ENCODE data around the gene MMP11.

The MMP11 gene

DNA sequence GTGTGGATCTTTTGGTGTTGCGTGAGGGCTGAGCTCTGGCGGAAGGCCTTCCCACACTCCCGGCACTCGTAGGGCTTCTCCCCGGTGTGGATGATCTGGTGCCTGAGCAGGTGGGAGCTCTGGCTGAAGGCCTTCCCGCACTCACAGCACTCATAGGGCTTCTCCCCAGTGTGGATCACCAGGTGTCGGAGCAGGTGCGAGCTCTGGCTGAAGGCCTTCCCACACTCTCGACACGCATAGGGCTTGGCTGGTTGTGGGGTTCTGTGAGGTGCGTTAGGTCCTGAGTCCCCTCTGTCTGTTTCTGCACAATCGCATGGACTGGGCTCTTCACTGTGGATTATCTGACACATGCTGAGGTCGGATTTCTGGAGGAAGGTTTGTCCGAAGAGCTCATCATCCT lies 28.2 kb upstream of the MMP11 start:
- no peak overlapping the region for H3K4me3 ChIP-seq (ENCODE audit: low read depth, low read length)
- no peak for TF ChIP-seq CTCF (IDR thresholded peaks at IDR 0.05; ENCODE audit: insufficient read depth, low read depth, low read length, missing control alignments)
- no peak for DNase-seq (ENCODE audit: low read depth)

GRCh38 chr22:23745791-23746190 lies 26.9 kb upstream of the MMP11 start:
- no peak for DNase-seq (ENCODE audit: low read depth)
- TF ChIP-seq CTCF (IDR thresholded peaks at IDR 0.05; ENCODE audit: insufficient read depth, low read depth, low read length, missing control alignments): no peak
- H3K4me3 ChIP-seq (ENCODE audit: low read depth, low read length): no peak overlapping the region

DNA sequence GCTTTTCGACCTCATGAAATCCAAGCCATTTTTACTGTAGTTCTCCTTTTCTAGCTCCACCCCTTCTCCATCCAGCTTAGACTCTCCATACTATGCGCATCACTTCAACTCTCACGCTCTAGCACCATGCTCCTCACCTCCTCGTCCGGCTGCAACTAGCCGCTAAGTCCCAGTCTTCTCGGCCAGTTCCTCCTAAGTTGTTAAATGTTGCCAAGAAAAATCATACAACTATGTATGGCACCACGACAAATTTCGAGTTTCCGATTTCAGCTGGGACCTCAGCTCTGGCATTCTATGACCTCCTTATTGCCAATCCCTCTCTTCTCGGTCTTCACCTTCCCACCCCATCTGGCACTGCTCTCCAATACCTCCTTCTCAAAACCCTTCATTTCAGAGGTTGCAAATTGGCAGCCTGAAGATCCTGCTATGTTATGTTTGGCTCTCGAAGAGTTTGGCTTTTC lies 22.8 kb upstream of the MMP11 start:
- TF ChIP-seq CTCF (IDR thresholded peaks at IDR 0.05; ENCODE audit: insufficient read depth, low read depth, low read length, missing control alignments): no peak
- no peak for DNase-seq (ENCODE audit: low read depth)
- H3K4me3 ChIP-seq (ENCODE audit: low read depth, low read length): peak overlapping the region; percentile 85; the same call in 1 of the 2 replicates

DNA sequence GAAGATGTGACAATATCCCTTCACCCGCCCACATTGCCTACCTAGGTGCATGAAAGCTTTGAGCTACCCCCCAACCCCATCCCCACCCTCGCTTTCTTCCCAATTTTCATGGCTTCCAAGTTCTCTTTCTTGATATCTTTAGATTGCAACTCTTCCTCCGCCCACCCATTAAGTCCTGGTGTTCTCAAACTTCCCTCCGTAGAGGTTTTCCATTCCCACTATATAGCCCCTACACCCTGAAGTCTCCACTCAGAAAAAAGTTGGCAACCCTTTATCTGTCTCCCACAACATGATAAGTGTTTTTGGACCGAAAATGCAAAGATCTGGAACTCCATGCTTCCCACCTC lies 22.3 kb upstream of the MMP11 start:
- no peak for DNase-seq (ENCODE audit: low read depth)
- H3K4me3 ChIP-seq (ENCODE audit: low read depth, low read length): peak overlapping the region; percentile 85
- no peak for TF ChIP-seq CTCF (IDR thresholded peaks at IDR 0.05; ENCODE audit: insufficient read depth, low read depth, low read length, missing control alignments)

DNA sequence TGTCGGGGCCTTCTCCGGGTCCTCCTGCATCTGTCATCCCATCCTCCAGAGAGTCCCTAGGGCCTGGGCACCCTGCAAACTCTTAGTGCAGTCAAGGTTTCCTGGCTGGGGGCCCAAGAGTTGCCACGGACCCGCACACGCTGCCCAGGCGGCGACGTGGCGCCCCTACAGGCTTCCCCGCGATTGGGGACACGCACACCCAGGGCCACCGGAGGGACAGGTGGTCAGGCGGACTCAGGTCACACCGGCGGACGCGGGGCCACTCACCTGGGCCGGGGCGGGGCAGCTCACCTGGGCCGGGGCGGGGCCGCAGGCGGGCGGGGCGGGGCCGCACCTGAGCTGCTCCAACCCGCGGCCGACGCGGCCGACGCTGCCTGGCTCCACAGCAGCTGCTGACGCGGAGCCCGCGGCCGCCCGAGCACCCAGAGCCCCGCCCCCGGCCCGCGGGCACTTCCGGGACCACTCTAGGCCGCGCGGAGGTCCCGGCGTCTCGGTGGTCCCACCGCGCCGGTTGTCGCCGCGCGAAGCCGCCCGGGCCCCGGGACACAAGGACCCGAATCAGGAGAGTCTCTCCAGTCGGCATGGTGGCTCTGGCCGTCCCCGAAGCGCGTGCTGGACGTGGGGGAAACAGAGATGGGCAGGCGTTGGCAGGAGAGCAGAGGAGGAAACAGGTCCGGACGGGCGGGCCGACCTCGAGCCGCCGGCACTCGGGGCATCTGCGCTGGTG lies 21.8 kb upstream of the MMP11 start, which contains the start of gene ZNF70:
ZNF70 (minus strand) TSS at position 399 of the 727 bp plus-strand sequence. CDS start 5,972 bp downstream, outside the sequence.
- peak; percentile 29 for TF ChIP-seq CTCF (IDR thresholded peaks at IDR 0.05; ENCODE audit: insufficient read depth, low read depth, low read length, missing control alignments)
- peak; percentile 93 for DNase-seq (ENCODE audit: low read depth)
- H3K4me3 ChIP-seq (ENCODE audit: low read depth, low read length): peak within 1 kb of the TSS; percentile 98

GRCh38 chr22:23751441-23751996 lies 21.1 kb upstream of the MMP11 start:
- no peak for TF ChIP-seq CTCF (IDR thresholded peaks at IDR 0.05; ENCODE audit: insufficient read depth, low read depth, low read length, missing control alignments)
- H3K4me3 ChIP-seq (ENCODE audit: low read depth, low read length): peak overlapping the region; percentile 98
- no peak for DNase-seq (ENCODE audit: low read depth)
